Nephron progenitor cell (in vitro differentiated cells): ENCODE data around the gene EBF3.

ENCODE experiments used
- DNase-seq: peaks from one replicate; pipeline ENCODE4 v3.0.0; 2021
- H3K27ac Mint-ChIP-seq: 2 replicates; pipeline ENCODE4 v1.8.0; 2021; ENCODE audit warnings: mild to moderate bottlenecking, moderate library complexity, mixed read lengths
- H3K27me3 Mint-ChIP-seq: 2 replicates; pipeline ENCODE4 v1.8.0; 2021; ENCODE audit warnings: mild to moderate bottlenecking, low read depth, mixed read lengths; ENCODE audit not compliant: poor library complexity
- H3K36me3 Mint-ChIP-seq: 2 replicates; pipeline ENCODE4 v1.8.0; 2021; ENCODE audit warnings: low read depth, mixed read lengths
- H3K4me1 Mint-ChIP-seq: 2 replicates; pipeline ENCODE4 v1.8.0; 2021; ENCODE audit warnings: mixed read lengths
- H3K4me3 Mint-ChIP-seq: 2 replicates; pipeline ENCODE4 v1.8.0; 2021; ENCODE audit warnings: mild to moderate bottlenecking, moderate library complexity, mixed read lengths
- H3K9me3 Mint-ChIP-seq: 2 replicates; pipeline ENCODE4 v1.8.0; 2021; ENCODE audit warnings: mild to moderate bottlenecking, moderate library complexity, mixed read lengths
- CTCF ChIP-seq: fragments of 200-600 bp; sonication (generic); IDR thresholded peaks from 2 replicates; pipeline ENCODE4 v1.5.0; 2021; ENCODE audit warnings: antibody characterized with exemption

EBF3 gene

GRCh38 chr10:129861776-129862531 lies 102.1 kb downstream of the EBF3 start:
- peaks cover 52% of the 10 kb centered on the region for H3K4me1 Mint-ChIP-seq

GRCh38 chr10:129860396-129860795 lies 103.7 kb downstream of the EBF3 start:
- Mint-ChIP-seq H3K9me3 (peaks cover 17% of the 10 kb centered on the region), H3K27ac (no peak overlapping the region), H3K27me3 (peaks cover 4% of the 10 kb centered on the region), H3K4me3 (no peak overlapping the region), H3K36me3 (peaks cover 68% of the 10 kb centered on the region), H3K4me1 (peaks cover 52% of the 10 kb centered on the region)
- no peak for TF ChIP-seq CTCF
- DNase-seq, result no peak

More at GRCh38 chr10:129861776-129862531, 102.1 kb downstream of the EBF3 start:
- H3K9me3 Mint-ChIP-seq, result peaks cover 8% of the 10 kb centered on the region
- H3K4me3 Mint-ChIP-seq, result peak overlapping the region; percentile 14
- peaks cover 4% of the 10 kb centered on the region for H3K27me3 Mint-ChIP-seq
- peak overlapping the region; percentile 85 for H3K27ac Mint-ChIP-seq
- TF ChIP-seq CTCF, result no peak
- DNase-seq, result no peak
- peaks cover 56% of the 10 kb centered on the region for H3K36me3 Mint-ChIP-seq

- TF ChIP-seq CTCF, result no peak
- DNase-seq, result no peak
- Mint-ChIP-seq H3K27me3 (peaks cover 4% of the 10 kb centered on the region), H3K36me3 (peaks cover 70% of the 10 kb centered on the region), H3K4me3 (no peak overlapping the region), H3K4me1 (peaks cover 50% of the 10 kb centered on the region), H3K9me3 (peaks cover 17% of the 10 kb centered on the region), H3K27ac (no peak overlapping the region)
Measured at GRCh38 chr10:129859536-129859935, 104.5 kb downstream of the EBF3 start.

- Mint-ChIP-seq H3K4me1 (peaks cover 52% of the 10 kb centered on the region), H3K27me3 (peaks cover 4% of the 10 kb centered on the region), H3K9me3 (peaks cover 17% of the 10 kb centered on the region), H3K4me3 (no peak overlapping the region), H3K36me3 (peaks cover 72% of the 10 kb centered on the region), H3K27ac (no peak overlapping the region)
- DNase-seq, result no peak
- TF ChIP-seq CTCF, result no peak
Measured at GRCh38 chr10:129857242-129857960, 106.7 kb downstream of the EBF3 start.

GRCh38 chr10:129855836-129856563 lies 108.1 kb downstream of the EBF3 start:
- Mint-ChIP-seq H3K27ac (no peak overlapping the region), H3K4me3 (no peak overlapping the region), H3K4me1 (peaks cover 50% of the 10 kb centered on the region), H3K9me3 (peaks cover 17% of the 10 kb centered on the region), H3K27me3 (peaks cover 4% of the 10 kb centered on the region), H3K36me3 (peaks cover 62% of the 10 kb centered on the region)
- no peak for TF ChIP-seq CTCF
- no peak for DNase-seq
